GM23338 (cell line): ENCODE data around the gene MICA. TPM values are rescaled to one million over a fixed set of nuclear protein-coding genes. Genes with fewer than 3 reads are reported as not detected.

Source experiments
- NANOG ChIP-seq: IDR thresholded peaks from 2 replicates; pipeline ENCODE4 v1.6.1; 2016; ENCODE audit warnings: antibody characterized with exemption, borderline replicate concordance
- STAT1 ChIP-seq: IDR thresholded peaks from one replicate; pipeline ENCODE4 v1.6.1; 2016; ENCODE audit warnings: antibody characterized with exemption; ENCODE audit not compliant: unreplicated experiment
- ZNF114 ChIP-seq: fragments of 250-450 bp; sonication (Bioruptor Pico); IDR thresholded peaks from 2 replicates; pipeline ENCODE4 v1.5.0; 2020; ENCODE audit warnings: mild to moderate bottlenecking, moderate library complexity
- polyA plus RNA-seq: library from polyadenylated mRNA; unstranded; fragments of >200 nt; fragmentation: Nextera tagmentation; extraction: Ambion mirVana; gene quantifications from 2 replicates; pipeline ENCODE4 v1.2.1, GENCODE V29; 2016
- total RNA-seq: library from RNA; depleted of rRNA; stranded (reverse); fragments of >200 nt; shearing (Covaris generic); gene quantifications from 2 replicates; pipeline ENCODE4 v1.2.3, GENCODE V29; 2014
- TF ChIP-seq, protein P1 (sequence below): IDR thresholded peaks from one replicate; pipeline ENCODE4 v1.6.1; 2018; ENCODE audit warnings: antibody characterized with exemption; ENCODE audit not compliant: unreplicated experiment
- TF ChIP-seq, protein P2 (sequence below): fragments of 250-450 bp; sonication (Bioruptor Pico); IDR thresholded peaks from 2 replicates; pipeline ENCODE4 v1.5.0; 2020; ENCODE audit warnings: mild to moderate bottlenecking, moderate library complexity

MICA gene
- total and polyA plus RNA-seq, 2 experiments from 2014 or later, result 13.4 to 22.7 TPM

DNA sequence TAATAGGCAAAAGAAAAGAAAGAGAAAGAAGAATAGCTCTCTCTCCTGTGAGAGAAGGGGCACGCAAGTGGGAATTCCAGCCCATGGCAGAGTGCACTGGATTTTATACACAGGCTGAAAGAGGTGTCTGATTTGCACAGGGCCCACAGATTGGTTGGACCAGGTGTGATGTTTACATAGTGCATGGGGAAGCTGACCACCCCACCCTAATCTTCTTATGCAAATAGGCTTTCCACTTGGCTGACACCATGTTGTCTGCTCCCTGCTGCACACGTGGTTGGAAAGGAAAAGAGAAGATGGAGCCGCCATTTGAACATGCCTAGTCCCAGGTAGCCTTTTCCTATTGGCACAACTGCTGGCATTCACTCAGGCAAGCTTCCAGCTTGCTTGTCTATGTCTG, 20.2 kb downstream of the MICA start (continued):
- TF ChIP-seq, protein P1, sequence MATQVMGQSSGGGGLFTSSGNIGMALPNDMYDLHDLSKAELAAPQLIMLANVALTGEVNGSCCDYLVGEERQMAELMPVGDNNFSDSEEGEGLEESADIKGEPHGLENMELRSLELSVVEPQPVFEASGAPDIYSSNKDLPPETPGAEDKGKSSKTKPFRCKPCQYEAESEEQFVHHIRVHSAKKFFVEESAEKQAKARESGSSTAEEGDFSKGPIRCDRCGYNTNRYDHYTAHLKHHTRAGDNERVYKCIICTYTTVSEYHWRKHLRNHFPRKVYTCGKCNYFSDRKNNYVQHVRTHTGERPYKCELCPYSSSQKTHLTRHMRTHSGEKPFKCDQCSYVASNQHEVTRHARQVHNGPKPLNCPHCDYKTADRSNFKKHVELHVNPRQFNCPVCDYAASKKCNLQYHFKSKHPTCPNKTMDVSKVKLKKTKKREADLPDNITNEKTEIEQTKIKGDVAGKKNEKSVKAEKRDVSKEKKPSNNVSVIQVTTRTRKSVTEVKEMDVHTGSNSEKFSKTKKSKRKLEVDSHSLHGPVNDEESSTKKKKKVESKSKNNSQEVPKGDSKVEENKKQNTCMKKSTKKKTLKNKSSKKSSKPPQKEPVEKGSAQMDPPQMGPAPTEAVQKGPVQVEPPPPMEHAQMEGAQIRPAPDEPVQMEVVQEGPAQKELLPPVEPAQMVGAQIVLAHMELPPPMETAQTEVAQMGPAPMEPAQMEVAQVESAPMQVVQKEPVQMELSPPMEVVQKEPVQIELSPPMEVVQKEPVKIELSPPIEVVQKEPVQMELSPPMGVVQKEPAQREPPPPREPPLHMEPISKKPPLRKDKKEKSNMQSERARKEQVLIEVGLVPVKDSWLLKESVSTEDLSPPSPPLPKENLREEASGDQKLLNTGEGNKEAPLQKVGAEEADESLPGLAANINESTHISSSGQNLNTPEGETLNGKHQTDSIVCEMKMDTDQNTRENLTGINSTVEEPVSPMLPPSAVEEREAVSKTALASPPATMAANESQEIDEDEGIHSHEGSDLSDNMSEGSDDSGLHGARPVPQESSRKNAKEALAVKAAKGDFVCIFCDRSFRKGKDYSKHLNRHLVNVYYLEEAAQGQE, result no peak
- no peak for TF ChIP-seq NANOG
- TF ChIP-seq, protein P2, sequence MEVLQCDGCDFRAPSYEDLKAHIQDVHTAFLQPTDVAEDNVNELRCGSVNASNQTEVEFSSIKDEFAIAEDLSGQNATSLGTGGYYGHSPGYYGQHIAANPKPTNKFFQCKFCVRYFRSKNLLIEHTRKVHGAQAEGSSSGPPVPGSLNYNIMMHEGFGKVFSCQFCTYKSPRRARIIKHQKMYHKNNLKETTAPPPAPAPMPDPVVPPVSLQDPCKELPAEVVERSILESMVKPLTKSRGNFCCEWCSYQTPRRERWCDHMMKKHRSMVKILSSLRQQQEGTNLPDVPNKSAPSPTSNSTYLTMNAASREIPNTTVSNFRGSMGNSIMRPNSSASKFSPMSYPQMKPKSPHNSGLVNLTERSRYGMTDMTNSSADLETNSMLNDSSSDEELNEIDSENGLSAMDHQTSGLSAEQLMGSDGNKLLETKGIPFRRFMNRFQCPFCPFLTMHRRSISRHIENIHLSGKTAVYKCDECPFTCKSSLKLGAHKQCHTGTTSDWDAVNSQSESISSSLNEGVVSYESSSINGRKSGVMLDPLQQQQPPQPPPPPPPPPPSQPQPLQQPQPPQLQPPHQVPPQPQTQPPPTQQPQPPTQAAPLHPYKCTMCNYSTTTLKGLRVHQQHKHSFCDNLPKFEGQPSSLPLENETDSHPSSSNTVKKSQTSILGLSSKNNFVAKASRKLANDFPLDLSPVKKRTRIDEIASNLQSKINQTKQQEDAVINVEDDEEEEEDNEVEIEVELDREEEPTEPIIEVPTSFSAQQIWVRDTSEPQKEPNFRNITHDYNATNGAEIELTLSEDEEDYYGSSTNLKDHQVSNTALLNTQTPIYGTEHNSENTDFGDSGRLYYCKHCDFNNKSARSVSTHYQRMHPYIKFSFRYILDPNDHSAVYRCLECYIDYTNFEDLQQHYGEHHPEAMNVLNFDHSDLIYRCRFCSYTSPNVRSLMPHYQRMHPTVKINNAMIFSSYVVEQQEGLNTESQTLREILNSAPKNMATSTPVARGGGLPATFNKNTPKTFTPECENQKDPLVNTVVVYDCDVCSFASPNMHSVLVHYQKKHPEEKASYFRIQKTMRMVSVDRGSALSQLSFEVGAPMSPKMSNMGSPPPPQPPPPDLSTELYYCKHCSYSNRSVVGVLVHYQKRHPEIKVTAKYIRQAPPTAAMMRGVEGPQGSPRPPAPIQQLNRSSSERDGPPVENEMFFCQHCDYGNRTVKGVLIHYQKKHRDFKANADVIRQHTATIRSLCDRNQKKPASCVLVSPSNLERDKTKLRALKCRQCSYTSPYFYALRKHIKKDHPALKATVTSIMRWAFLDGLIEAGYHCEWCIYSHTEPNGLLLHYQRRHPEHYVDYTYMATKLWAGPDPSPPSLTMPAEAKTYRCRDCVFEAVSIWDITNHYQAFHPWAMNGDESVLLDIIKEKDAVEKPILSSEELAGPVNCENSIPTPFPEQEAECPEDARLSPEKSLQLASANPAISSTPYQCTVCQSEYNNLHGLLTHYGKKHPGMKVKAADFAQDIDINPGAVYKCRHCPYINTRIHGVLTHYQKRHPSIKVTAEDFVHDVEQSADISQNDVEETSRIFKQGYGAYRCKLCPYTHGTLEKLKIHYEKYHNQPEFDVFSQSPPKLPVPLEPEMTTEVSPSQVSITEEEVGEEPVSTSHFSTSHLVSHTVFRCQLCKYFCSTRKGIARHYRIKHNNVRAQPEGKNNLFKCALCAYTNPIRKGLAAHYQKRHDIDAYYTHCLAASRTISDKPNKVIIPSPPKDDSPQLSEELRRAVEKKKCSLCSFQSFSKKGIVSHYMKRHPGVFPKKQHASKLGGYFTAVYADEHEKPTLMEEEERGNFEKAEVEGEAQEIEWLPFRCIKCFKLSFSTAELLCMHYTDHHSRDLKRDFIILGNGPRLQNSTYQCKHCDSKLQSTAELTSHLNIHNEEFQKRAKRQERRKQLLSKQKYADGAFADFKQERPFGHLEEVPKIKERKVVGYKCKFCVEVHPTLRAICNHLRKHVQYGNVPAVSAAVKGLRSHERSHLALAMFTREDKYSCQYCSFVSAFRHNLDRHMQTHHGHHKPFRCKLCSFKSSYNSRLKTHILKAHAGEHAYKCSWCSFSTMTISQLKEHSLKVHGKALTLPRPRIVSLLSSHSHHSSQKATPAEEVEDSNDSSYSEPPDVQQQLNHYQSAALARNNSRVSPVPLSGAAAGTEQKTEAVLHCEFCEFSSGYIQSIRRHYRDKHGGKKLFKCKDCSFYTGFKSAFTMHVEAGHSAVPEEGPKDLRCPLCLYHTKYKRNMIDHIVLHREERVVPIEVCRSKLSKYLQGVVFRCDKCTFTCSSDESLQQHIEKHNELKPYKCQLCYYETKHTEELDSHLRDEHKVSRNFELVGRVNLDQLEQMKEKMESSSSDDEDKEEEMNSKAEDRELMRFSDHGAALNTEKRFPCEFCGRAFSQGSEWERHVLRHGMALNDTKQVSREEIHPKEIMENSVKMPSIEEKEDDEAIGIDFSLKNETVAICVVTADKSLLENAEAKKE (CRISPR knock-in tag), result no peak
- TF ChIP-seq ZNF114 (CRISPR knock-in tag), result no peak
- TF ChIP-seq STAT1, result no peak
